ENCODE results near the gene PIGL.

- TF ChIP-seq CEBPB (IDR thresholded peaks at IDR 0.05; ENCODE audit: low read depth, low read length) (no peak), CTCF (conservative IDR thresholded peaks at IDR 0.05; ENCODE audit: low read depth, low read length) (no peak), BHLHE40 (IDR thresholded peaks at IDR 0.05; ENCODE audit: low read depth, low read length) (no peak), POLR2A (IDR thresholded peaks at IDR 0.05; ENCODE audit: low read depth, low read length) (no peak), USF2 (IDR thresholded peaks at IDR 0.05; ENCODE audit: low read depth, low read length) (no peak), RFX5 (IDR thresholded peaks at IDR 0.05; ENCODE audit: low read depth, low read length) (no peak), RAD21 (IDR thresholded peaks at IDR 0.05; ENCODE audit: low read length) (no peak), FOS (IDR thresholded peaks at IDR 0.05; ENCODE audit: low read depth, low read length) (no peak), MXI1 (IDR thresholded peaks at IDR 0.05; ENCODE audit: borderline replicate concordance, low read depth, low read length) (no peak)
Measured at GRCh38 chr17:16358394-16358793, 141.4 kb downstream of the PIGL start.
